Liver (tissue), 9 donors: ENCODE results near the gene GPATCH8. TPM values are rescaled to one million over a fixed set of nuclear protein-coding genes. Genes with fewer than 3 reads are reported as not detected.

ENCODE experiments used
- DNase-seq: peaks from one replicate; pipeline ENCODE4 v3.0.0-alpha.2; 2017; ENCODE audit warnings: low spot score
- H3K27ac ChIP-seq, 2 donors: one replicate each; pipeline ENCODE4 v1.7.0; 2013; ENCODE audit warnings: inconsistent platforms in 2 of 2, low read length in 2 of 2, control low read depth in 1 of 2, low read depth in 1 of 2, mild to moderate bottlenecking in 1 of 2
- H3K27me3 ChIP-seq, 4 donors: one replicate each; pipeline versions ENCODE4 v1.6.1 to v1.7.0; 2013; ENCODE audit warnings: low read length in 3 of 4, inconsistent platforms in 1 of 4, mild to moderate bottlenecking in 1 of 4, moderate library complexity in 1 of 4; ENCODE audit not compliant: control insufficient read depth in 4 of 4, insufficient read depth in 4 of 4
- H3K36me3 ChIP-seq, 4 donors: one replicate each; pipeline versions ENCODE4 v1.6.1 to v1.7.0; 2013; ENCODE audit warnings: low read length in 3 of 4, mild to moderate bottlenecking in 3 of 4, low read depth in 1 of 4, moderate library complexity in 1 of 4; ENCODE audit not compliant: control insufficient read depth in 4 of 4, insufficient read depth in 3 of 4
- H3K4me1 ChIP-seq, 4 donors: one replicate each; pipeline versions ENCODE4 v1.6.1 to v1.7.0; 2013; ENCODE audit warnings: low read length in 3 of 4, mild to moderate bottlenecking in 3 of 4, moderate library complexity in 1 of 4; ENCODE audit not compliant: control insufficient read depth in 4 of 4, insufficient read depth in 4 of 4
- H3K4me3 ChIP-seq, 3 donors: one replicate each; pipeline versions ENCODE4 v1.6.1 to v1.7.0; 2013; ENCODE audit warnings: low read length in 3 of 3, control low read depth in 1 of 3, low read depth in 1 of 3, mild to moderate bottlenecking in 1 of 3
- H3K9ac ChIP-seq, 2 donors: one replicate each; pipeline ENCODE4 v1.7.0; 2013; ENCODE audit warnings: low read length in 2 of 2, mild to moderate bottlenecking in 2 of 2, moderate library complexity in 2 of 2, control low read depth in 1 of 2, low read depth in 1 of 2
- H3K9me3 ChIP-seq, 4 donors: one replicate each; pipeline versions ENCODE4 v1.6.1 to v1.7.0; 2013; ENCODE audit warnings: low read length in 3 of 4; ENCODE audit not compliant: control insufficient read depth in 4 of 4
- ATF3 ChIP-seq: IDR thresholded peaks from 2 replicates; pipeline ENCODE4 v1.6.1; 2016; ENCODE audit warnings: antibody characterized with exemption
- CTCF ChIP-seq: fragments of 150-350 bp; IDR thresholded peaks from 2 replicates; pipeline ENCODE4 v1.5.1; 2017; ENCODE audit warnings: improper control_type of control experiment, low read depth, low read length; ENCODE audit not compliant: missing input control
- EGR1 ChIP-seq, 2 donors: IDR thresholded peaks; 2 replicates each; pipeline ENCODE4 v1.6.1; 2016 to 2018; ENCODE audit warnings: antibody characterized with exemption in 2 of 2, low read depth in 2 of 2
- FOXA1 ChIP-seq: IDR thresholded peaks from 2 replicates; pipeline ENCODE4 v1.6.1; 2016; ENCODE audit warnings: antibody characterized with exemption
- FOXA2 ChIP-seq: IDR thresholded peaks from 2 replicates; pipeline ENCODE4 v1.6.1; 2016; ENCODE audit warnings: antibody characterized with exemption
- GABPA ChIP-seq, 2 donors: IDR thresholded peaks in 1 of 2; conservative IDR thresholded peaks in 1 of 2; 2 replicates each; pipeline ENCODE4 v1.6.1; 2016; ENCODE audit warnings: antibody characterized with exemption in 2 of 2, mild to moderate bottlenecking in 1 of 2, moderate library complexity in 1 of 2
- HNF4A ChIP-seq, 2 donors: conservative IDR thresholded peaks; 2 replicates each; pipeline ENCODE4 v1.6.1; 2016; ENCODE audit warnings: antibody characterized with exemption in 2 of 2, mild to moderate bottlenecking in 2 of 2
- NR2F2 ChIP-seq: IDR thresholded peaks from 2 replicates; pipeline ENCODE4 v1.6.1; 2016; ENCODE audit warnings: antibody characterized with exemption
- RAD21 ChIP-seq, 2 donors: IDR thresholded peaks; 2 replicates each; pipeline ENCODE4 v1.6.1; 2016; ENCODE audit warnings: antibody characterized with exemption in 2 of 2, mild to moderate bottlenecking in 2 of 2
- REST ChIP-seq: IDR thresholded peaks from 2 replicates; pipeline ENCODE4 v1.6.1; 2016; ENCODE audit warnings: antibody characterized with exemption, mild to moderate bottlenecking
- RXRA ChIP-seq, 2 donors: IDR thresholded peaks; 2 replicates each; pipeline ENCODE4 v1.6.1; 2017 to 2018; ENCODE audit warnings: antibody characterized with exemption in 2 of 2, mild to moderate bottlenecking in 1 of 2
- SP1 ChIP-seq: IDR thresholded peaks from 2 replicates; pipeline ENCODE4 v1.6.1; 2018; ENCODE audit warnings: antibody characterized with exemption, mild to moderate bottlenecking
- TAF1 ChIP-seq: conservative IDR thresholded peaks from 2 replicates; pipeline ENCODE4 v1.6.1; 2016; ENCODE audit warnings: antibody characterized with exemption, mild to moderate bottlenecking
- WGBS: extraction: QIAGEN DNeasy Blood & Tissue Kit; methylation state at CpG from one replicate; pipeline ENCODE4 v1.1.7; 2013; 5-methylcytosine and 5-hydroxymethylcytosine counted together
- polyA plus RNA-seq, 2 donors: library from polyadenylated mRNA; stranded (reverse) in 1 of 2; unstranded in 1 of 2; fragments of 200-250 nt in 1 of 2; fragments of >200 nt in 1 of 2; fragmentation: Nextera tagmentation in 1 of 2; extraction: Ambion mirVana in 1 of 2; gene quantifications; one replicate each; pipeline versions ENCODE4 v1.2.1 to v1.2.3, GENCODE V29; 2013 to 2015
- total RNA-seq, 2 donors: library from RNA; depleted of rRNA; stranded (reverse); fragments of >200 nt; gene quantifications; one replicate each; pipeline ENCODE4 v1.2.3, GENCODE V29; 2014
- TF ChIP-seq, protein P1 (sequence below): IDR thresholded peaks from 2 replicates; pipeline ENCODE4 v1.6.1; 2016; ENCODE audit warnings: antibody characterized with exemption
- TF ChIP-seq, protein P2 (sequence below): IDR thresholded peaks from 2 replicates; pipeline ENCODE4 v1.6.1; 2016; ENCODE audit warnings: antibody characterized with exemption
- donor health status: healthy.
- donor health status: healthy.
- donor health status: healthy.
- donor health status: healthy.
- donor health status: healthy.

The GPATCH8 gene
- total and polyA plus RNA-seq, 4 donors, result 4.2 to 21.8 (median 9.9) TPM

DNA sequence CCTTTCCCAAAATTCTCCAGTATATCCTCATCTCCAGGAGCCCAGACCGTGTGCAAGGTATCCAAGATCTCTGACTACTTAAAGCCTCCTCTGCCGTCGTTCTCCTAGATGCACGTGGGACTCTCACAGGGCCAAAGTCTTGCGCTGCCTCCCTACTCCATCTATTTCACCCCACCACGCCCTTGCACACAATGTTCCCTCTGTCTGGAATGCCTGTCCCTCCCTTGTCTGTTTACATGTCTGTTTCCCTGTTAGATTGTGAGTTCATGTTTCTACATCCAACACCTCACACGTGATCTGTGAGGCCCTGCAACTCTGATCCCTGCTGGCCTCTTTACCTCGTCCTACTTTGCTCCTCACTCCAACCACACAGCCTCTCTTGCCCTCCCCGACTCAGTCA, 49.2 kb upstream of the GPATCH8 start:
- DNase-seq, result no peak
- no peak overlapping the region for H3K9ac ChIP-seq
- H3K36me3 ChIP-seq, result no peaks in the 10 kb centered on the region
- no peak overlapping the region for H3K27ac ChIP-seq
- TF ChIP-seq, protein P1, sequence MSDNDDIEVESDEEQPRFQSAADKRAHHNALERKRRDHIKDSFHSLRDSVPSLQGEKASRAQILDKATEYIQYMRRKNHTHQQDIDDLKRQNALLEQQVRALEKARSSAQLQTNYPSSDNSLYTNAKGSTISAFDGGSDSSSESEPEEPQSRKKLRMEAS, result no peak
- no peak for TF ChIP-seq ATF3
- TF ChIP-seq FOXA1, result no peak
- no peak for TF ChIP-seq RXRA (IDR thresholded peaks at IDR 0.05)
- TF ChIP-seq TAF1, result no peak
- no peak for TF ChIP-seq CTCF
- no peak for TF ChIP-seq FOXA2
- TF ChIP-seq EGR1 (IDR thresholded peaks at IDR 0.05; ENCODE audit: low read depth in 2 of 2), result no peak
- TF ChIP-seq, protein P2, sequence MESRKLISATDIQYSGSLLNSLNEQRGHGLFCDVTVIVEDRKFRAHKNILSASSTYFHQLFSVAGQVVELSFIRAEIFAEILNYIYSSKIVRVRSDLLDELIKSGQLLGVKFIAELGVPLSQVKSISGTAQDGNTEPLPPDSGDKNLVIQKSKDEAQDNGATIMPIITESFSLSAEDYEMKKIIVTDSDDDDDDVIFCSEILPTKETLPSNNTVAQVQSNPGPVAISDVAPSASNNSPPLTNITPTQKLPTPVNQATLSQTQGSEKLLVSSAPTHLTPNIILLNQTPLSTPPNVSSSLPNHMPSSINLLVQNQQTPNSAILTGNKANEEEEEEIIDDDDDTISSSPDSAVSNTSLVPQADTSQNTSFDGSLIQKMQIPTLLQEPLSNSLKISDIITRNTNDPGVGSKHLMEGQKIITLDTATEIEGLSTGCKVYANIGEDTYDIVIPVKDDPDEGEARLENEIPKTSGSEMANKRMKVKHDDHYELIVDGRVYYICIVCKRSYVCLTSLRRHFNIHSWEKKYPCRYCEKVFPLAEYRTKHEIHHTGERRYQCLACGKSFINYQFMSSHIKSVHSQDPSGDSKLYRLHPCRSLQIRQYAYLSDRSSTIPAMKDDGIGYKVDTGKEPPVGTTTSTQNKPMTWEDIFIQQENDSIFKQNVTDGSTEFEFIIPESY, result no peak
- no peak for TF ChIP-seq NR2F2
- no peak for TF ChIP-seq GABPA (IDR thresholded peaks at IDR 0.05 in 1 of 2, conservative IDR thresholded peaks at IDR 0.05 in 1 of 2)
- no peak for TF ChIP-seq REST
- no peak for TF ChIP-seq RAD21 (IDR thresholded peaks at IDR 0.05)
- no peak for TF ChIP-seq HNF4A (conservative IDR thresholded peaks at IDR 0.05)
- TF ChIP-seq SP1, result no peak
- no peak overlapping the region for H3K4me3 ChIP-seq
- H3K9me3 ChIP-seq, result no peaks in the 10 kb centered on the region
- peaks cover 0 to 8% (median 2%) of the 10 kb centered on the region in 4 donors for H3K27me3 ChIP-seq
- H3K4me1 ChIP-seq, result peaks cover 4 to 11% (median 7%) of the 10 kb centered on the region in 4 donors
- WGBS, result 57% methylated on average over 9 of the region's 9 CpGs

GRCh38 chr17:44549686-44550085, 46.5 kb upstream of the GPATCH8 start:
- Histone ChIP-seq H3K4me1 (no peaks in the 10 kb centered on the region), H3K27ac (no peak overlapping the region), H3K9ac (no peak overlapping the region), H3K9me3 (peaks cover 0 to 3% (median under 1%) of the 10 kb centered on the region in 4 donors), H3K27me3 (peaks cover 0 to 4% (median under 1%) of the 10 kb centered on the region in 4 donors), H3K36me3 (no peaks in the 10 kb centered on the region), H3K4me3 (no peak overlapping the region)
- TF ChIP-seq FOXA1, result no peak
- TF ChIP-seq EGR1 (IDR thresholded peaks at IDR 0.05; ENCODE audit: low read depth in 2 of 2), result no peak
- TF ChIP-seq, protein P1, result no peak
- TF ChIP-seq SP1, result no peak
- no peak for TF ChIP-seq CTCF
- WGBS, result 50% methylated on average over 6 of the region's 6 CpGs
- no peak for DNase-seq
